Endothelial cell of hepatic sinusoid (primary cell): ENCODE data around the gene EXD3.
"Not testable (repeated sequence)": the region's sequence is repeated elsewhere in the genome, so short reads cannot be mapped to it uniquely, and the experiment has no call there.

Experiments
- in situ Hi-C: cut with HindIII; loops from 2 replicates; pipeline ENCODE4 v1.10.0; 2017; ENCODE audit warnings: low sequenced_read_pairs

EXD3 gene, protein sequence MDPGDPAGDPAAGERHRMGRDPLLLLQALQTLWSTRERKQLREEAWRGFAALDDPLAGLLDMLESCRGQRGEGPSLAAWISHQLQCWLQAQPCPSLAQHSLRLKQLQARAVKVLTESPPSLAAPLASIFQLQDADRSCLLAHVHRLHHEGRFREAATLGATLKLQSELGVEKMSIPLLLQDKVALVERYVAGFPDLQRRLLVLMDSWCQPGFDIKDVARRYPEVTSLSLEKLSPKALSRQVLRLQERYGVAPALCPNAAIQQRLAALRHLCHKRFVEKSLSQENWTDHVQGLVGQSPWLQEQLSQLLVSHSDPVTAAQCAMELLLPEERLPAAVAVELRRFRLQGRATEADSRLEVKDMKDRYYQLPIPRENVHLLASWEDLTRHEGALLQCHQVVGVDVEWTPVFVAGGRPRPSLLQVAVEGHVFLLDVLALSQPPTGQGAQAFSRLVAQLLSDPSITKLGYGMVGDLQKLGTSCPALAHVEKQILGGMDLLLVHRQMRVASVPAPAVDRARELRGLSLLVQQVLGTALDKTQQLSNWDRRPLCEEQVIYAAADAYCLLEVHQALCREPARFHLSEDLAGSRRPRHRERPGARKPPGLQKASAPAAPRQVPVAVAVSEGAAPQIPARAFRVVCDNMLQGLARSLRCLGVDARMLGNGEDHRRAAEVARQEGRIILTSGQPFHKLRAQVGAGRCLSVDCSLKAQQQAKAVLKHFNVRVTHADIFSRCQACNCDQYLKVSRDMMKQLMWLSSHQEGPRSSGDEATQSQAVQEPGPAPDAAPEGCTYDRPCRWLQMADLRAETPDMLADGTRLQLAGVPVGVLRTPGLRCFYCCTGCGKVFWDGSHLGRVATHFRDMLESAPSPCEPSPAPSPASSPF

DNA sequence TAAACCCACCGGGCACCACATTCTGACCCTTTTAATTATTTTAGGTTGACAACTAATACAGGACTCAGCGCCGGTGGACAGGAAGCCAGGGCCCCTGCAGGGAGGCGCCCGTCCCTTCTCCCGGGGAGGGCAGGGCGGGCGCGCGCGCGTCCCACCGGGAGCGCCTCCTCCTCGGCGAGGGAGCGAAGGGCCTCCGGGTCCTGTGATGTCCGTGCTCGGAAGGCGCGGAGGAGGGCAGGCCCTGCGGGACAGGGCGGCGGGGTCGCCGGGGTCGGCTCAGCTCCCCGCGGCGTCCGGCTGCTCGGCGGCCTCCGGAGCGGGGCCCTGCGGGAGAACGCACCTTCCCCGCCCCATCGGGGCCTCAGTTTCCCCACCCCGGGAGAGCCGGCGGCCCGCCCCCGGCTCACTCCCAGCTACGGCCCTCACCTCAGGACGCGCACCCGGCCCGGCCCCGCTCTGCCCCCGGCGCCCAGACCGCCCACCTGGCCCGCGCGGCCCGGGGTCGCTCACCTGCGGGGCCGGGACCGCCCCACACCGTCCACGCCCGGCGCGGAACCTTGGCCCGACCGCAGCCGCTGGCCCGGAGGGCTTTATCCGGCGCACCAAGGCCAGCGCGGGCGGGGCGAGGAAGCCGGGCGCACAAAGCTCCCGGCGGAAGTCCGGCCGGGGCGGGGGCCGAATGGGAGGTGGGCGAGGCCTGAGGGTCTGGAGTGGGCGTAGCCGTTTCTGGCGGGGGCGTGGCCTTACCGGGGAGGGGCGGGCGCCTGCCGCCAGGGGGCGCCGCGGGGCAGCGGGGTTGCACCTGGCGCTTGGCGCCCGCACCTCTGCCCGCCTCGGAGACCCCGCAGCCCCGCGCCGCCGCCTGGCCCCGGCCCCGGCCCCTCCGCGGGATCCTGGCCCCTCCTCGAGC, at the start of gene EXD3, which contains the start of gene NOXA1:
EXD3 (minus strand) TSS at position 559 of the 910 bp plus-strand sequence. CDS start 27,805 bp downstream, outside the sequence.
NOXA1 (plus strand) TSS at position 790 of the 910 bp plus-strand sequence. CDS start 137 bp downstream, outside the sequence.
- in situ Hi-C loops: no loop called here

DNA sequence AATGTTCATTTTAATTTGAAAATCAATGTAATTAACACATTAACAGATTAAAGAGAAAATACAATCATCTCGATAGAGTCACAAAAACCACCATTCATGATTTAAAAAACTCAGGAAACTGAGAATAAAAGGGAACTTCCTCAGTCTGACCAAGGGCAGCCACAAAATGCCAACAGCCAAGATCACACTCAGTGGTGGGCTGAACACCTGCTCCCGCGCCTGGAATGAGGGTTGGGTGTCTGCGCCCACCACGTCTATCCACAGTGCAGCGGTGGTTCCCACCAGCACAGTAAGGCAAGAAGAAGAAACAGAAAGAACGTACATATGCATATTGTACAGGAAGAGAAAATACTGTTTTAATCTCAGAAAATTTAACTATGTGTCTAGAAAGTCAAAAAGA, 47.8 kb upstream of the EXD3 start:
- in situ Hi-C loops: no loop called here

DNA sequence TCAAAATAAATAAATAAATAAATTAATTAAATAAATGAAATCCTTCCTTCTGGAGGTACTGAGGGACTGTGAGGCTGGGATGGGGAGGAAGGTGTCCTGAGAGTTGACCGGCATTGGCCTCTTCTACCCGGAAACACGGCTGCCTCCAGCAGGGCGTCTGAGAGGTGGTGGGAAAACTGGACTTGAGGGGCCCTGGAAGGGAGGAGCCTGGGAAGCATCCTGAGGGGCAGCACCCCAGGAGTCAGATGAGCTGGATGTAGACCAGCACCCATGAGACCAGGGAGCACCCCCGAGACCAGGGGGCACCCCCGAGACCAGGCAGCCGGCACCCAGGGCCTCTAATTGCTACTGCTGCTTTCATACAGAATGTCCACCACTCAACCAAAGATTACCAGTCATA, 44.9 kb upstream of the EXD3 start:
- in situ Hi-C loops: no loop called here

DNA sequence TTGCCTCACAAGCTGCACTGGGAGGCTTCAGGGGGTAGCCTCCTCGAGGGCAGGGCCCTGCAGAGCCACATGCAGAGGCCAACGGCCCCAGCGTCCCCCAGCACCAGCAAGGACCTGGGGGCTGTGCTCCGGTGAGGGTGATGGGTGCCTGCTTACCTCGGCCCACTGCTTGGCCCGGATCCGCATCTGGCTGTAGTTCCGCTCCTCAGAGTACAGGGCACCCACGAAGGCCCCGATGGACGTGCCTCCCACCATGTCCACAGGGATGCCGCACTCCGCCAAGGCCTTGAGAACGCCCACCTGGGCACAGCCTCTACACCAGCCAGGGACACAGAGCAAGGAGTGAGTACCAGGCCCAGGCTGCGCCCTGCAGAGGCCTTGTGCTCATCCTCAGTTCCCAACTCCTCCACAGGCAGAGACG, 44.2 kb upstream of the EXD3 start:
- in situ Hi-C loops: no loop called here

DNA sequence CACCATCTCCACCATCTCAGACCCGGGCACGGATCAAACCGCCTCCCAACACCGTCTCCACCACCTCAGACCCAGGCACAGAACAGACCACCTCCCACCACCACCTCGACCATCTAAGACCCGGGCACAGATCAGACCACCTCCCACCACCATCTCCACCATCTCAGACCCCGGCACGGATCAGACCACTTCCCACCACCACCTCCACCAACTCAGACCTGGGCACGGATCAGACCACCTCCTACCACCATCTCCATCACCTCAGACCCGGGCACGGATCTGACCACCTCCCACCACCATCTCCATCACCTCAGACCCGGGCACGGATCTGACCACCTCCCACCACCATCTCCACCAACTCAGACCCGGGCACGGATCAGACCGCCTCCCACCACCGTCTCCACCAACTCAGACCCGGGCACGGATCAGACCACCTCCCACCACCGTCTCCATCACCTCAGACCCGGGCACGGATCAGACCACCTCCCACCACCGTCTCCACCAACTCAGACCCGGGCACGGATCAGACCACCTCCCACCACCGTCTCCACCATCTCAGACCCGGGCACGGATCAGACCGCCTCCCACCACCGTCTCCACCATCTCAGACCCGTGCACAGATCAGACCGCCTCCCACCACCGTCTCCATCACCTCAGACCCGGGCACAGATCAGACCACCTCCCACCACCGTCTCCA, 43.6 kb upstream of the EXD3 start:
- in situ Hi-C loops: not testable (repeated sequence)

GRCh38 chr9:137465720-137466388, 42.9 kb upstream of the EXD3 start:
- in situ Hi-C loops: no loop called here

GRCh38 chr9:137465000-137465719, 42.2 kb upstream of the EXD3 start:
- in situ Hi-C loops: no loop called here

- in situ Hi-C loops: no loop called here
Measured at GRCh38 chr9:137464291-137464999, 41.5 kb upstream of the EXD3 start.

DNA sequence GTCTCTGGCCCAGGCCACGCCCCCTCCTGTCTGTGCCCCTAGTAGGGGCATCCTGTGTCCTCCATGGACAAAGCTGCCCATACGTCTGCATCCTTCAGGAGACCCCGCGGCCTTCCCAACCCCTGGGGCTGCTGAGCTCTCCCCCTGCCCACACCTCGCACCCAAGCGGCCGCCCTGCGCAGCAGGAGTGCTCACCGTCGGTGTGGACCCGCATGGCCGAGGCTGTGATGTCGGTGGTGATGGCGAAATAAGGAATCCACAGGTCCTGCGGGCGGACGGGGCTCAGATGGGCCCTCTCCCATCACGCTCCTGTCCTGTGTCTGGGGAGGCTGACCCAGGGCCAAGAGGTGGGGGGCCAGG, 40.9 kb upstream of the EXD3 start:
- in situ Hi-C loops: no loop called here

- in situ Hi-C loops: no loop called here
Measured at GRCh38 chr9:137462986-137463930, 40.3 kb upstream of the EXD3 start.

- in situ Hi-C loops: no loop called here
Measured at GRCh38 chr9:137462396-137462985, 39.5 kb upstream of the EXD3 start.

GRCh38 chr9:137461663-137462395, 38.9 kb upstream of the EXD3 start:
- in situ Hi-C loops: no loop called here

GRCh38 chr9:137461316-137461662, 38.3 kb upstream of the EXD3 start:
- in situ Hi-C loops: no loop called here

DNA sequence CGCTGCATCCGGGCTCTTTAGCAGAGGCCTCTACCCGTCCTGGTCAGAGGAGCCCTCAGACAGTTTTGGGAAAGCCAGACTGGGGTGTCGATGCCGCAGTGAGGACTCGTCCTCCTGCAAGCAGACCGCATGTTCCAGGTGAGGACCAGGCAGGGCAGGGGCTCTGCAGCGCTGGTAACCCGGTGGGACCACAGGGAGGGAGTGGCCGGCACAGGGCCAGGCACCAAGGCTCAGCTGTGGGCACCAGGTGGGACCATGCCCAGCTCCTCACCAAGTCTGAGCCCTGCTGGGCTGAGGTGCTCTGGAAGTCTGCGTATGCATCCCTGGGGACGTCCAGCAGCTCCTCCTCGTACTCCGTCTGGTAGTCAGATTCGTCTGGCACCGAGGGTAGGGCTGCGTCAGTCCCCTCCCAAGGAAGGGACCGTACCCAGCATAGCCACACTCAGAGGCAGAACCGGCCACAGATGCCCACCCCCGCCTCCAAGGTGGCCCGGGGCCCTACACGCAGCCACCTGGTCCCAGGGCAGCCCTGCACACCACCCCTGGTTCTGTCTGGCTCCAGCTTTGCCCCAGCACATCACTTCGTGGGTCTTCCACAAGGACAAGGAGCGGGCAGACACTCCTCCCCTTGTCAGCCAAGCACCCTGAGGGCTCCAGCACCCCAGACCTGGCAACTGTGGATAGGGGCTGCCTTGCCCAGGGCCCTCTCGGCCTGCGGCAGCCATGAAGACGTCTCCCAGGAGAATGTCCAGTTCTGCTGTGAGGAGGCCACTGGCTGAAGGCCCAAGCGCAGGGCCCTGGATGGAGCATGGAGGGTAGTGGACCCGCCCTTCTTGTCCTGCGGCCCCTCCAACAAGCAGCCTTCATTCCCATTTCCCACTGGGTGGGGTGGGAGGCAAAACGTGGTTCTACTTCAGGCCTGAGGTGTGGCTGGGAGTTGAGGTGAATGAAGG, 37.7 kb upstream of the EXD3 start:
- in situ Hi-C loops: no loop called here
